CD4-positive, alpha-beta T cell (primary cell): Measurements from ENCODE around the gene HIGD1C. TPM values are rescaled to one million over a fixed set of nuclear protein-coding genes. Genes with fewer than 3 reads are reported as not detected.
A peak's percentile ranks its signal among the peaks of the same experiment; 100 is the strongest.

Experiments
- ATAC-seq: fragments of 200-7000 bp; cut with Tn5 transposase; one replicate; pipeline ENCODE4 v1.10.0; 2022; ENCODE audit warnings: mild to moderate bottlenecking; ENCODE audit not compliant: poor library complexity
- CTCF ChIA-PET: fragments of 350-600 bp; sonication (Branson Sonifier 250); formaldehyde crosslinking; loops from one replicate; lab custom pipeline; 2021; ENCODE audit warnings: antibody characterized with exemption, inconsistent platforms; lab: Charles Lee
- POLR2A ChIA-PET: fragments of 350-600 bp; sonication (Branson Sonifier 250); formaldehyde crosslinking; loops from one replicate; lab custom pipeline; 2021; ENCODE audit warnings: antibody characterized with exemption, inconsistent platforms; lab: Charles Lee
- DNase-seq, 14 experiments: peaks; one replicate each; pipeline ENCODE4 v3.0.0-alpha.2; 2013 to 2020; ENCODE audit warnings: mixed read lengths in 2 of 14
- H3K27ac ChIP-seq, 2 donors: one replicate each; pipeline versions ENCODE4 v1.5.1 to v1.7.0; 2013; ENCODE audit warnings: low read length in 2 of 2, low read depth in 1 of 2, mild to moderate bottlenecking in 1 of 2
- H3K27me3 ChIP-seq, 2 experiments: 1 replicate in 1 of 2; 2 replicates in 1 of 2; pipeline versions ENCODE4 v1.6.1 to v1.7.0; 2013; ENCODE audit warnings: low read length in 2 of 2, control low read depth in 1 of 2, mild to moderate bottlenecking in 1 of 2, moderate library complexity in 1 of 2; ENCODE audit not compliant: insufficient read depth in 2 of 2, control insufficient read depth in 1 of 2
- H3K36me3 ChIP-seq: one replicate; pipeline ENCODE4 v1.6.1; 2013; ENCODE audit warnings: low read length, control low read depth; ENCODE audit not compliant: insufficient read depth
- H3K4me1 ChIP-seq: one replicate; pipeline ENCODE4 v1.6.1; 2013; ENCODE audit warnings: low read length, control low read depth; ENCODE audit not compliant: insufficient read depth
- H3K4me3 ChIP-seq: one replicate; pipeline ENCODE4 v1.5.1; 2013; ENCODE audit warnings: mild to moderate bottlenecking, low read length, moderate library complexity
- H3K9me3 ChIP-seq, 2 experiments: 1 replicate in 1 of 2; 2 replicates in 1 of 2; pipeline versions ENCODE4 v1.6.1 to v1.7.0; 2013; ENCODE audit warnings: low read length in 2 of 2, mild to moderate bottlenecking in 2 of 2, control low read depth in 1 of 2, moderate library complexity in 1 of 2; ENCODE audit not compliant: control insufficient read depth in 1 of 2, insufficient read depth in 1 of 2
- H3K27ac Mint-ChIP-seq: one replicate; pipeline ENCODE4 v1.8.0; 2020; ENCODE audit warnings: mixed read lengths
- H3K27me3 Mint-ChIP-seq: one replicate; pipeline ENCODE4 v1.8.0; 2021; ENCODE audit warnings: mixed read lengths
- H3K36me3 Mint-ChIP-seq: one replicate; pipeline ENCODE4 v1.8.0; 2021; ENCODE audit warnings: low read depth, mixed read lengths
- H3K4me1 Mint-ChIP-seq: one replicate; pipeline ENCODE4 v1.8.0; 2021; ENCODE audit warnings: low read depth, mixed read lengths
- H3K4me3 Mint-ChIP-seq: one replicate; pipeline ENCODE4 v1.8.0; 2020; ENCODE audit warnings: mild to moderate bottlenecking, mixed read lengths
- H3K9me3 Mint-ChIP-seq: one replicate; pipeline ENCODE4 v1.8.0; 2020; ENCODE audit warnings: mixed read lengths
- intact Hi-C, 2 experiments: fragments of 100-400 bp; cut with DNase I in 1 of 2; cut with micrococcal nuclease in 1 of 2; formaldehyde crosslinking; loops; one replicate each; pipeline versions ENCODE4 v1.15.1 to v1.9.0; 2023 to 2025; cut with DNase I, micrococcal nuclease
- total RNA-seq, 174 experiments: library from RNA in 2 of 174; stranded (reverse) in 2 of 174; gene quantifications; one replicate each; pipeline ENCODE4 v1.2.3 and lab custom pipeline; 2021 to 2026
- TF ChIP-seq, protein P1 (sequence below): fragments of 200-600 bp; IDR thresholded peaks from one replicate; pipeline ENCODE4 v1.8.0; 2022; ENCODE audit warnings: antibody characterized with exemption, mild to moderate bottlenecking

The HIGD1C gene
- total RNA-seq, 2 experiments from 2014 or later = not detected

DNA sequence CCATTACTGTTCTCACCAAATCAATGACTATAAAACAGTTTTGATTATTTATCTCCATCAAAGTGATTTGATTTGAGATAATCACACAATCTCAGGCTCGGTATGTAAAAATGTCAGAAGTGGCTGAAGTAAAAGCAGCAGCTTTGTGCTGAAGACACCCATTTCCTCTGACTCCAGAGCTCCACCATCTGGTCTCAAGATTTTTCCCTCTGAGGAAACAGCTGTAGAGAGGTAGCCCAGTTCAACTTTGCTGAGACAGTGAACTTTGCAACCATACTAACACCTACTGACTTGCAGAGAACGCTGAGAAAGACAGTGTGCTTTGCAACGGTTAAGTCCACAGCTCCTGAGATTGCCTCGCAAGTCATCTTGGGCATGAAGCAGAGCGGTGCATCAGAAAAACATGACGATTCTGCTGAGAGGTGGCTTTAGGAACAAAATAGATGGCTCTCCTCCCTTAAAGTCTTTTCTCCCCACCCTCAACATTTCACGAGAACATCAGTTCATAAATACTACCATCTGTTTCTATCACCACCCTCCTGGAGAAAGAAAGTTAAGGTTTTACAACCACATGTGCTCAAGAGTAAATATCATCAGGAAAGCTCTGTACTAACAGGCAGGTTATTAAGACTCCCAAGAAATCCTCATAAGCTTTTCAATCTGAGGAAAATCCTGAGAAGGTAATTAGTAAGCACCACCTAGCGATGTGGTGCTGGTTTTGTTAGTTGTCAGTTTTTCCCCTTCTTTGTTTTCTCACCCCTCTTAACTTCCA lies 34.8 kb downstream of the HIGD1C start:
- TF ChIP-seq, protein P1, sequence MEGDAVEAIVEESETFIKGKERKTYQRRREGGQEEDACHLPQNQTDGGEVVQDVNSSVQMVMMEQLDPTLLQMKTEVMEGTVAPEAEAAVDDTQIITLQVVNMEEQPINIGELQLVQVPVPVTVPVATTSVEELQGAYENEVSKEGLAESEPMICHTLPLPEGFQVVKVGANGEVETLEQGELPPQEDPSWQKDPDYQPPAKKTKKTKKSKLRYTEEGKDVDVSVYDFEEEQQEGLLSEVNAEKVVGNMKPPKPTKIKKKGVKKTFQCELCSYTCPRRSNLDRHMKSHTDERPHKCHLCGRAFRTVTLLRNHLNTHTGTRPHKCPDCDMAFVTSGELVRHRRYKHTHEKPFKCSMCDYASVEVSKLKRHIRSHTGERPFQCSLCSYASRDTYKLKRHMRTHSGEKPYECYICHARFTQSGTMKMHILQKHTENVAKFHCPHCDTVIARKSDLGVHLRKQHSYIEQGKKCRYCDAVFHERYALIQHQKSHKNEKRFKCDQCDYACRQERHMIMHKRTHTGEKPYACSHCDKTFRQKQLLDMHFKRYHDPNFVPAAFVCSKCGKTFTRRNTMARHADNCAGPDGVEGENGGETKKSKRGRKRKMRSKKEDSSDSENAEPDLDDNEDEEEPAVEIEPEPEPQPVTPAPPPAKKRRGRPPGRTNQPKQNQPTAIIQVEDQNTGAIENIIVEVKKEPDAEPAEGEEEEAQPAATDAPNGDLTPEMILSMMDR = peak; percentile 58
- ATAC-seq (peak; percentile 78), DNase-seq (peak in 10 of 14 experiments; percentile 5 to 59 (median 11))
- H3K9me3 Mint-ChIP-seq = no peaks in the 10 kb centered on the region
- no peaks in the 10 kb centered on the region for H3K4me1 ChIP-seq
- H3K27ac Mint-ChIP-seq = peak overlapping the region; percentile 65
- H3K4me3 Mint-ChIP-seq = no peak overlapping the region
- peaks cover 43% of the 10 kb centered on the region for H3K36me3 ChIP-seq
- no peaks in the 10 kb centered on the region for H3K27me3 ChIP-seq
- H3K27ac ChIP-seq = no peak overlapping the region
- H3K9me3 ChIP-seq = no peaks in the 10 kb centered on the region
- intact Hi-C loops = loop anchor here (1.0 to 2.0 kb wide), 3 partner anchors 162 to 222 kb away; no protein-coding TSS in a partner anchor
- H3K4me3 ChIP-seq = no peak overlapping the region
- H3K27me3 Mint-ChIP-seq = no peaks in the 10 kb centered on the region
- POLR2A ChIA-PET = interaction anchor here (0.6 to 3.6 kb wide), 7 partner anchors 22 to 222 kb away, joined by 3 to 17 read pairs (median 4); no protein-coding TSS in a partner anchor
- peaks cover 9% of the 10 kb centered on the region for H3K4me1 Mint-ChIP-seq
- peaks cover 60% of the 10 kb centered on the region for H3K36me3 Mint-ChIP-seq
- CTCF ChIA-PET = interaction anchor here (0.5 to 1.3 kb wide), 7 partner anchors 17 to 430 kb away, joined by 3 to 6 read pairs (median 4); no protein-coding TSS in a partner anchor

DNA sequence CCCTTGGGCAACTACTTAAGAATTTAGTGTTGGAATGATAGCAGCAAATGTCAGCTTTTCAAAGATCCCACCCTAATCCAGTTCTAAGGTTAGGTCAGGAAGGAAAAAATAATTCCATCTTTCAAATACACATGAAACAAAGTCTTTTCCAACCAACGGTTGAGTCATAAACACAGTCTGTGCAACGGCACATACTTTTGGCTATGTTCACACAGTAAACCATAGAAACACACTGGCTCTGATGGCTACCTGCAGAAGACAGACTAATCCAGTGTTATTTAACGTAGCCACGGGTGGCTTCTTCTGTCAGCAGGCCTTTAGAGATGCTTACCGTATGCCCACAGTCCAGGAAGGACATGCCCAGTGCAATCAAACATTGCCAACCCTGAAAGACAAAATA lies 35.7 kb downstream of the HIGD1C start:
- intact Hi-C loops = no loop called here
- Mint-ChIP-seq H3K9me3 (no peaks in the 10 kb centered on the region), H3K27me3 (no peaks in the 10 kb centered on the region), H3K27ac (peak overlapping the region; percentile 65), H3K36me3 (peaks cover 67% of the 10 kb centered on the region), H3K4me3 (no peak overlapping the region), H3K4me1 (peaks cover 9% of the 10 kb centered on the region)
- Histone ChIP-seq H3K27ac (no peak overlapping the region), H3K4me3 (no peak overlapping the region), H3K4me1 (no peaks in the 10 kb centered on the region), H3K36me3 (peaks cover 52% of the 10 kb centered on the region), H3K27me3 (no peaks in the 10 kb centered on the region), H3K9me3 (no peaks in the 10 kb centered on the region)
- ATAC-seq (no peak), DNase-seq (no peak)
- ChIA-PET POLR2A (interaction anchor here (1.1 to 3.6 kb wide), 2 partner anchors 21 to 223 kb away, joined by 6 to 17 read pairs; no protein-coding TSS in a partner anchor), CTCF (interaction anchor here (1.1 to 1.3 kb wide), 2 partner anchors 40 to 161 kb away, joined by 3 to 4 read pairs; no protein-coding TSS in a partner anchor)
- TF ChIP-seq, protein P1 = no peak

DNA sequence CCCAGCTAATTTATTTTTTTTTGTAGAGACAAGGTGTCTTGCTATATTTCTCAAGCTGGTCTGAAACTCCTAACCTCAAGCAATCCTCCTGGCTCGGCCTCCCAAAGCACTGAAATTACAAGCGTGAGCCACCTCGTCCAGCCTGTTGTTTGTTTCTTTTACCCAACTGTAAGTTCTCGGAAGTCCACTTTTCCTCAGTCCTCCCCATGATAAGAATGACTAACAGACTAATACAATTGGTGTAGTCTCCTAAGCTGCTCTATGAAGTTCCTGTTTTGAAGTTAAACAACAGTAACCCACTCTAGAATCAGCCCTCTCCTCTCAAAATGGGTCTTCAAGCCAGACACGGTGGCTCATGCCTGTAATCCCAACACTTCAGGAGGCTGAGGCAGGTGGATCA lies 36.5 kb downstream of the HIGD1C start:
- POLR2A ChIA-PET = no interaction called here
- intact Hi-C loops = no loop called here
- peaks cover 58% of the 10 kb centered on the region for H3K36me3 ChIP-seq
- Mint-ChIP-seq H3K27me3 (no peaks in the 10 kb centered on the region), H3K27ac (no peak overlapping the region), H3K36me3 (peaks cover 71% of the 10 kb centered on the region), H3K4me1 (peaks cover 9% of the 10 kb centered on the region), H3K4me3 (no peak overlapping the region), H3K9me3 (no peaks in the 10 kb centered on the region)
- no peaks in the 10 kb centered on the region for H3K27me3 ChIP-seq
- no peak overlapping the region for H3K4me3 ChIP-seq
- no peaks in the 10 kb centered on the region for H3K4me1 ChIP-seq
- H3K27ac ChIP-seq = no peak overlapping the region
- TF ChIP-seq, protein P1 = no peak
- no peak for ATAC-seq
- H3K9me3 ChIP-seq = no peaks in the 10 kb centered on the region
- CTCF ChIA-PET = interaction anchor here (1.1 kb wide), 1 partner anchor 161 kb away, joined by 3 read pairs; no protein-coding TSS in a partner anchor
- no peak for DNase-seq
